ENCODE results near the gene RPS2.
A peak's percentile ranks its signal among the peaks of the same experiment; 100 is the strongest.

The RPS2 gene

GRCh38 chr16:1998360-1998835 is 33.8 kb upstream of the RPS2 start:
- Histone ChIP-seq H3K36me3 (ENCODE audit: insufficient read depth, low read length) (peaks cover 72% of the 10 kb centered on the region), H3K27ac (ENCODE audit: low read depth, low read length, poor library complexity, severe bottlenecking) (no peak overlapping the region), H3K9me3 (ENCODE audit: low read length) (no peaks in the 10 kb centered on the region), H3K27me3 (ENCODE audit: insufficient read depth, low read length) (no peaks in the 10 kb centered on the region), H3K9ac (ENCODE audit: low read length) (no peak overlapping the region), H3K4me1 (ENCODE audit: insufficient read depth, low read length, severe bottlenecking) (peaks cover 8% of the 10 kb centered on the region), H4K20me1 (ENCODE audit: insufficient read depth, low read length) (no peaks in the 10 kb centered on the region), H3K79me2 (ENCODE audit: insufficient read depth, low read length) (no peaks in the 10 kb centered on the region), H2AFZ (ENCODE audit: low read length) (no peak overlapping the region), H3F3A (ENCODE audit: insufficient read depth, low read length) (no peaks in the 10 kb centered on the region), H3K4me2 (ENCODE audit: low read length) (no peak overlapping the region), H3K9me2 (ENCODE audit: low read depth, low read length) (no peaks in the 10 kb centered on the region), H3K4me3 (ENCODE audit: low read depth, low read length, poor library complexity, severe bottlenecking) (no peak overlapping the region)
- TF ChIP-seq CTCF (IDR thresholded peaks at IDR 0.05; ENCODE audit: low read length) (no peak), EZH2 (IDR thresholded peaks at IDR 0.05; ENCODE audit: borderline replicate concordance, low read length) (no peak)

GRCh38 chr16:1997494-1998359 is 33.1 kb upstream of the RPS2 start:
- peaks cover 66% of the 10 kb centered on the region for H3K36me3 ChIP-seq (ENCODE audit: insufficient read depth, low read length)
- H3K9me2 ChIP-seq (ENCODE audit: low read depth, low read length): no peaks in the 10 kb centered on the region
- H3K9me3 ChIP-seq (ENCODE audit: low read length): no peaks in the 10 kb centered on the region
- H3K27ac ChIP-seq (ENCODE audit: low read depth, low read length, poor library complexity, severe bottlenecking): no peak overlapping the region
- H3K27me3 ChIP-seq (ENCODE audit: insufficient read depth, low read length): no peaks in the 10 kb centered on the region
- H3F3A ChIP-seq (ENCODE audit: insufficient read depth, low read length): no peaks in the 10 kb centered on the region
- H3K9ac ChIP-seq (ENCODE audit: low read length): no peak overlapping the region
- no peaks in the 10 kb centered on the region for H3K79me2 ChIP-seq (ENCODE audit: insufficient read depth, low read length)
- H3K4me1 ChIP-seq (ENCODE audit: insufficient read depth, low read length, severe bottlenecking): peaks cover 11% of the 10 kb centered on the region
- no peak for TF ChIP-seq EZH2 (IDR thresholded peaks at IDR 0.05; ENCODE audit: borderline replicate concordance, low read length)
- TF ChIP-seq CTCF (IDR thresholded peaks at IDR 0.05; ENCODE audit: low read length): no peak
- no peaks in the 10 kb centered on the region for H4K20me1 ChIP-seq (ENCODE audit: insufficient read depth, low read length)
- H3K4me3 ChIP-seq (ENCODE audit: low read depth, low read length, poor library complexity, severe bottlenecking): no peak overlapping the region
- H3K4me2 ChIP-seq (ENCODE audit: low read length): no peak overlapping the region
- no peak overlapping the region for H2AFZ ChIP-seq (ENCODE audit: low read length)

GRCh38 chr16:1993731-1994131 is 29.1 kb upstream of the RPS2 start:
- peaks cover 26% of the 10 kb centered on the region for H3K36me3 ChIP-seq (ENCODE audit: insufficient read depth, low read length)
- H3K9ac ChIP-seq (ENCODE audit: low read length): no peak overlapping the region; the same call in 1 of the 2 replicates
- H3K9me3 ChIP-seq (ENCODE audit: low read length): no peaks in the 10 kb centered on the region
- no peak overlapping the region for H3K4me2 ChIP-seq (ENCODE audit: low read length)
- H3K9me2 ChIP-seq (ENCODE audit: low read depth, low read length): no peaks in the 10 kb centered on the region
- peak overlapping the region; percentile 70 for H3K27ac ChIP-seq (ENCODE audit: low read depth, low read length, poor library complexity, severe bottlenecking)
- H3K4me1 ChIP-seq (ENCODE audit: insufficient read depth, low read length, severe bottlenecking): peaks cover 29% of the 10 kb centered on the region
- H3F3A ChIP-seq (ENCODE audit: insufficient read depth, low read length): no peaks in the 10 kb centered on the region; the same call in 1 of the 2 replicates
- no peak overlapping the region for H2AFZ ChIP-seq (ENCODE audit: low read length)
- H3K4me3 ChIP-seq (ENCODE audit: low read depth, low read length, poor library complexity, severe bottlenecking): no peak overlapping the region
- TF ChIP-seq EZH2 (IDR thresholded peaks at IDR 0.05; ENCODE audit: borderline replicate concordance, low read length): no peak
- TF ChIP-seq CTCF (IDR thresholded peaks at IDR 0.05; ENCODE audit: low read length): no peak
- peaks cover 6% of the 10 kb centered on the region; the same call in 1 of the 2 replicates for H3K27me3 ChIP-seq (ENCODE audit: insufficient read depth, low read length)
- no peaks in the 10 kb centered on the region for H4K20me1 ChIP-seq (ENCODE audit: insufficient read depth, low read length)
- no peaks in the 10 kb centered on the region for H3K79me2 ChIP-seq (ENCODE audit: insufficient read depth, low read length)

Data from OCI-LY1 (cell line).